Measurements from ENCODE around the gene KIF14.

KIF14 gene

DNA sequence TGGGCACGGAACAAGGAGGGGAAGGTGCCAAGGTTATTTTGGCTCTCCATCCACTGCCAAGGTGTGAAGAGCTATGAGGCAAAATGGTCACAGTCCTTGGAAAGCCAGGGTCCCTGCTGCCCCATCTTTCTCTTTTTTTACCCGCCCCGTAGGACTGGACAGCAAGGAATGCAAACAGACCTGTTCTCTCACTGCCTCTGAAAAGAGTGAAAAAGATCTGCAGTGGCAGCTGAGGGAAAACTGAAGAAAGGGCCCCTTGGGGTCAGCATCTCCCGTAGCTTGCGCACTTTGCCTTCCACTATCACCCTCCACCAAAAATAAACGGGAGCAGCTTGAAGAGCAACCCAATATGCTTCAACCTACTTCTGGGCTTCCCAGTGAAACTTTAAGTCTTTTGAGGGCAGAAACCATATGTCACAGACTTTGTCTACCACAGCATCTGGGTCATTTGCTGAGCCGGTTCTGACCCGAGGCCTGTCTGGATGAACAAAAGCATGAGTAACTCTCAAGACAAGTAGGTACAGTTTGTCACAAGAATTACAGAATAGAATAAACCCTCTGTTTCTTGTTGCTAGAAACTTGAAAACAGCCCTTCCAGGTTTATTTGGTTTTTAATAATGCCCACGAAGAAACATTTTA is 9.4 kb upstream of the KIF14 start:
- no peak overlapping the region for H3K4me3 ChIP-seq (ENCODE audit: low read length)
- no peak for DNase-seq
- no peak overlapping the region for H2BK15ac ChIP-seq (replicated peaks; ENCODE audit: low read depth)
- no peak overlapping the region for H2BK5ac ChIP-seq (ENCODE audit: low read length)
- H2AK5ac ChIP-seq (ENCODE audit: low read length) = no peak overlapping the region
- H3K4ac ChIP-seq (ENCODE audit: low read depth, low read length) = no peak overlapping the region
- no peaks in the 10 kb centered on the region for H3K79me1 ChIP-seq (ENCODE audit: low read length)
- no peaks in the 10 kb centered on the region for H3K4me1 ChIP-seq (ENCODE audit: control insufficient read depth, low read depth, low read length)
- no peak overlapping the region for H3K56ac ChIP-seq (ENCODE audit: low read length)
- H3K27ac ChIP-seq (ENCODE audit: low read depth, low read length) = no peak overlapping the region
- no peak overlapping the region for H4K5ac ChIP-seq (ENCODE audit: low read length)
- no peak overlapping the region for H3K23ac ChIP-seq (ENCODE audit: low read length)
- H3K4me2 ChIP-seq (ENCODE audit: low read length) = no peak overlapping the region
- H3K79me2 ChIP-seq (ENCODE audit: control insufficient read depth, insufficient read depth, low read length) = no peaks in the 10 kb centered on the region
- no peak overlapping the region for H3K18ac ChIP-seq (ENCODE audit: low read length)
- no peaks in the 10 kb centered on the region for H3K27me3 ChIP-seq (ENCODE audit: insufficient read depth, low read length, poor library complexity)
- no CpG with 5 or more reads among the region's 9 CpGs for WGBS (ENCODE audit: extremely low coverage, insufficient coverage, low lambda C conversion rate)
- no peak overlapping the region for H4K8ac ChIP-seq (ENCODE audit: low read depth, low read length)
- H3K36me3 ChIP-seq (ENCODE audit: control insufficient read depth, insufficient read depth, low read length) = no peaks in the 10 kb centered on the region
- no peak overlapping the region for H3K9ac ChIP-seq (ENCODE audit: low read length)
- H2BK120ac ChIP-seq (ENCODE audit: low read depth, low read length) = no peak overlapping the region

DNA sequence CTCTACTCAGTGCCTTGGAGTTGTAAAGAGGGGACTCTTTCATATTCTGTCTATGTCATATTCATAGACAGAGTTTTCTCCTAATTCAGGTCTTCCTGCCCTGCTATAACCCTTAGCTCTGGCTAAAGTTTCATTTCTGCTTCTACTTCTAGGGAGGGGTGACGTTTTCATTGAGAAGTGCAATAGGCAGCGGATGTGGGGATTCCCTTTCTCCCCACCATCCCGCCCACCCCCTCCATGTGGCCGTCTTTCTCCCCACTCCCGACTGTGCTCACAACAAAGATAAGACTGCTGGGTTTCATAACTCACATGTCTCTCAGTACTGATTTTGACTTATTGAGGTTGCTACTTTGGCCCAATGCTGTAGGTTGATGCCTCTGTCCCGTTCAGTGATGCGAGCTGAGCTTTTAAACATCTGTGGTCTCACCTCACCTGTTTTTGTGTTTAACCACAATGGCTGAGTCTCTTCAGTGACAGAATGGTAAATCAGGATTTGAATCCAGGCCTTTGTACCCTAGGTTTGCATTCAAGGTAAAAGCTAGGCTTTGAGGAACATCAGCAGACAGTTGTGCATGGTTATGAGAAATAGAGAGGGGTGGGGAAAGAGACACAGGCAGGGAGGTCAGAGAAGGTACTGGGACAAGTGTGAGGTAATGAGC is 7.8 kb upstream of the KIF14 start:
- no peak overlapping the region for H3K9ac ChIP-seq (ENCODE audit: low read length)

DNA sequence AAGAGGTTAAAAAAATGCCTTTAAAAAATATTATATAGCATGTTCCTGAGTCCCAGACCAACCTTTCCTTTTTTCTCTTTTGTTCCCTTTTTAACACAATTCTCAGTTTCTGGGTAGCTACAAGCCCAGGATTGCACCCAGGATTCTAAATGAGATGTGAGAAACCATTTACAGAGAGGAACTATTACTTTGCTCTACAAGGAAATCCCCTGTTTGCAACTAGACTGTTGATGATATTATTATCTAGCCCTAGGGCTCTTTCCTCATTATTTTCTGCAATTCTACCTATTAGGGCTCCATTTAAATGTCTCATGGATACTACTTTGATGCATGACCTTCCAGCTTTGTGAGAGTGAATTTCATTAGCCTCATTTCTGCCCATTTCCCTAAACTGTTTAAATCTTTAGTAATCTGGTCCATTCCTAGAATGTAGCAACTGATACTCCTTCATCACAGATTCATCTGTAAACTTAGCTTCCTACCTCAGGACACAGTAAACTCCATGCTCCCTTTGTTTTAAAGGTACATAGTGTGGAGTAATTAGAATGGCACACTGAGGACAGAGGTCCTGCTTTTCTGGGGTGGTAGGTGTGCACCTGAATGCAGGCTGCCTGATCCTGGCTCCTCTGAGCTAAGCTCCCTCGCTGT is 7.1 kb upstream of the KIF14 start:
- Histone ChIP-seq H2BK5ac (ENCODE audit: low read length) (no peak overlapping the region), H3K4me1 (ENCODE audit: control insufficient read depth, low read depth, low read length) (no peaks in the 10 kb centered on the region), H3K4me3 (ENCODE audit: low read length) (no peak overlapping the region), H2AK5ac (ENCODE audit: low read length) (no peak overlapping the region), H3K79me1 (ENCODE audit: low read length) (no peaks in the 10 kb centered on the region), H4K8ac (ENCODE audit: low read depth, low read length) (no peak overlapping the region), H3K36me3 (ENCODE audit: control insufficient read depth, insufficient read depth, low read length) (no peaks in the 10 kb centered on the region), H3K23ac (ENCODE audit: low read length) (no peak overlapping the region), H3K4me2 (ENCODE audit: low read length) (no peak overlapping the region), H3K79me2 (ENCODE audit: control insufficient read depth, insufficient read depth, low read length) (no peaks in the 10 kb centered on the region), H3K27ac (ENCODE audit: low read depth, low read length) (no peak overlapping the region), H2BK120ac (ENCODE audit: low read depth, low read length) (no peak overlapping the region), H3K4ac (ENCODE audit: low read depth, low read length) (no peak overlapping the region), H3K18ac (ENCODE audit: low read length) (no peak overlapping the region), H3K9ac (ENCODE audit: low read length) (no peak overlapping the region), H4K5ac (ENCODE audit: low read length) (no peak overlapping the region), H3K27me3 (ENCODE audit: insufficient read depth, low read length, poor library complexity) (no peaks in the 10 kb centered on the region), H2BK15ac (replicated peaks; ENCODE audit: low read depth) (no peak overlapping the region), H3K56ac (ENCODE audit: low read length) (no peak overlapping the region)
- DNase-seq = no peak
- no CpG with 5 or more reads among the region's 1 CpG for WGBS (ENCODE audit: extremely low coverage, insufficient coverage, low lambda C conversion rate)

More for the DNA sequence above, 7.8 kb upstream of the KIF14 start:
- Histone ChIP-seq H2AK5ac (ENCODE audit: low read length) (no peak overlapping the region), H2BK5ac (ENCODE audit: low read length) (no peak overlapping the region), H4K5ac (ENCODE audit: low read length) (no peak overlapping the region), H3K27ac (ENCODE audit: low read depth, low read length) (no peak overlapping the region), H3K4me2 (ENCODE audit: low read length) (no peak overlapping the region), H2BK15ac (replicated peaks; ENCODE audit: low read depth) (no peak overlapping the region), H3K79me1 (ENCODE audit: low read length) (no peaks in the 10 kb centered on the region), H3K4ac (ENCODE audit: low read depth, low read length) (no peak overlapping the region), H3K36me3 (ENCODE audit: control insufficient read depth, insufficient read depth, low read length) (no peaks in the 10 kb centered on the region), H3K4me3 (ENCODE audit: low read length) (no peak overlapping the region), H3K27me3 (ENCODE audit: insufficient read depth, low read length, poor library complexity) (no peaks in the 10 kb centered on the region), H3K18ac (ENCODE audit: low read length) (no peak overlapping the region), H3K4me1 (ENCODE audit: control insufficient read depth, low read depth, low read length) (no peaks in the 10 kb centered on the region), H3K23ac (ENCODE audit: low read length) (no peak overlapping the region), H2BK120ac (ENCODE audit: low read depth, low read length) (no peak overlapping the region), H3K56ac (ENCODE audit: low read length) (no peak overlapping the region), H4K8ac (ENCODE audit: low read depth, low read length) (no peak overlapping the region), H3K79me2 (ENCODE audit: control insufficient read depth, insufficient read depth, low read length) (no peaks in the 10 kb centered on the region)
- no peak for DNase-seq
- no CpG with 5 or more reads among the region's 7 CpGs for WGBS (ENCODE audit: extremely low coverage, insufficient coverage, low lambda C conversion rate)

DNA sequence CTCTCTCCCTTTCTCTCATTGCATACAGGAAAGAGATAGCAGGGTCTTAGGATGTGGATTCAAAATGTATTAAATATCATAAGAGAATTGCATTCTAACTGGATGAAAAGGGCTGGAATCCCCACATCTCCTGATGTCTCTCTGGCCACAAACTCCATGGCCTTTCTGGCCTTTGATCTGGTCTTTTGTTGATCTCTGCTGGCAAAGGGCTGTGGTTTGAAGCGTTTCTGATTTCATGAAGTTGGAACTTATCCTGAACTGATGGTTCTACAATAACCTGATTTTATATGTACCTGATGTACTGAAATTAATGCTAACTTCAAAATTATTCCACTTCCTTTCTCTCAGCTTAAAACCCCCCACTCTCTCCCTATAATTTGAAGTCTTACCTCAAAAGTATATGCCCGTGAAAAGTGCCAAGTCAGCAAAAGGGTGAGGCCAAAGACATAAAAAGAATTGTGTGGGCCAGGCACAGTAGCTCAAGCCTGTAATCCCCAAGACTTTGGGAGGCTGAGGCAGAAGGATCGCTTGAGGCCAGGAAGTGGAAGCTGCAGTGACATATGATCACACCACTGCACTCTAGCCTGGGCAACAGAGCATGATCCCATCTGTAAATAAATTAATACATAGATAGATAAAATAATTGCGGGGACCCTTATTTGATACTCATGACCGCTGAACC is 6.4 kb upstream of the KIF14 start:
- Histone ChIP-seq H3K79me1 (ENCODE audit: low read length) (no peaks in the 10 kb centered on the region), H2BK5ac (ENCODE audit: low read length) (no peak overlapping the region), H3K27ac (ENCODE audit: low read depth, low read length) (no peak overlapping the region), H3K4me2 (ENCODE audit: low read length) (no peak overlapping the region), H2BK15ac (replicated peaks; ENCODE audit: low read depth) (no peak overlapping the region), H2BK120ac (ENCODE audit: low read depth, low read length) (no peak overlapping the region), H3K79me2 (ENCODE audit: control insufficient read depth, insufficient read depth, low read length) (no peaks in the 10 kb centered on the region), H3K4me3 (ENCODE audit: low read length) (no peak overlapping the region), H3K9ac (ENCODE audit: low read length) (no peak overlapping the region), H3K4me1 (ENCODE audit: control insufficient read depth, low read depth, low read length) (no peaks in the 10 kb centered on the region), H3K27me3 (ENCODE audit: insufficient read depth, low read length, poor library complexity) (no peaks in the 10 kb centered on the region), H3K4ac (ENCODE audit: low read depth, low read length) (no peak overlapping the region), H3K36me3 (ENCODE audit: control insufficient read depth, insufficient read depth, low read length) (no peaks in the 10 kb centered on the region), H3K23ac (ENCODE audit: low read length) (no peak overlapping the region), H4K8ac (ENCODE audit: low read depth, low read length) (no peak overlapping the region), H3K18ac (ENCODE audit: low read length) (no peak overlapping the region), H4K5ac (ENCODE audit: low read length) (no peak overlapping the region), H3K56ac (ENCODE audit: low read length) (no peak overlapping the region), H2AK5ac (ENCODE audit: low read length) (no peak overlapping the region)
- WGBS (ENCODE audit: extremely low coverage, insufficient coverage, low lambda C conversion rate) = no CpG with 5 or more reads among the region's 5 CpGs
- no peak for DNase-seq

DNA sequence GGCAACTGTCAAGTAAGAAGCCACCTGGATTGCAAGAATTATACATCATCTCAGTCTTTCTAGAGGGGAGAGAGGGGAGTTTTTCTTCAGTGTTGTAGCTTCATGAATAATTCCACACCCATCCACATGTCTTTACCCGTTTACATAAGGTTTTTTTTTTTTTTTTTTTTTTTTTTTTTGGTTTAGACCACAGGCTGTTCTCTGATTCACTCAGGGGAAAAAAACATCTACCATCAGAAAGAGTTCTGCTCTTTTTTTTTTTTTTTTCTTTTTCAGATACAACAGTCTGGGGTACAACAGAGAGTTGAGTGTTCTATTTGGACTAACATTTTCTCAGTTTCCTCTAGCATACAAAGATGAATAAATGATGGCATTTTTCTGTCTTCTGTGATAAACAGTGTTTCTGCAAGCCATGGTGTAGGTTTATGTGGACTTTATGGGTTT is 4.9 kb upstream of the KIF14 start:
- Histone ChIP-seq H3K27me3 (ENCODE audit: insufficient read depth, low read length, poor library complexity) (no peaks in the 10 kb centered on the region), H3K9ac (ENCODE audit: low read length) (no peak overlapping the region), H4K8ac (ENCODE audit: low read depth, low read length) (no peak overlapping the region), H3K79me2 (ENCODE audit: control insufficient read depth, insufficient read depth, low read length) (peaks cover under 1% of the 10 kb centered on the region), H3K23ac (ENCODE audit: low read length) (no peak overlapping the region), H3K4me1 (ENCODE audit: control insufficient read depth, low read depth, low read length) (no peaks in the 10 kb centered on the region), H3K79me1 (ENCODE audit: low read length) (no peaks in the 10 kb centered on the region), H3K56ac (ENCODE audit: low read length) (no peak overlapping the region), H3K36me3 (ENCODE audit: control insufficient read depth, insufficient read depth, low read length) (no peaks in the 10 kb centered on the region), H4K5ac (ENCODE audit: low read length) (no peak overlapping the region), H2BK120ac (ENCODE audit: low read depth, low read length) (no peak overlapping the region), H3K4ac (ENCODE audit: low read depth, low read length) (no peak overlapping the region), H2BK5ac (ENCODE audit: low read length) (no peak overlapping the region), H2BK15ac (replicated peaks; ENCODE audit: low read depth) (no peak overlapping the region), H3K18ac (ENCODE audit: low read length) (no peak overlapping the region), H3K4me3 (ENCODE audit: low read length) (no peak overlapping the region), H3K27ac (ENCODE audit: low read depth, low read length) (no peak overlapping the region), H2AK5ac (ENCODE audit: low read length) (no peak overlapping the region), H3K4me2 (ENCODE audit: low read length) (no peak overlapping the region)
- DNase-seq = peak; percentile 22
- no CpG with 5 or more reads among the region's 1 CpG for WGBS (ENCODE audit: extremely low coverage, insufficient coverage, low lambda C conversion rate)
